K562 treated with DMSO at 1 percent for 48 hours (cell line): ENCODE measurements around the gene ZCRB1. TPM values are rescaled to one million over a fixed set of nuclear protein-coding genes. Genes with fewer than 3 reads are reported as not detected.

ENCODE experiments used
- total RNA-seq: library from RNA; unstranded; fragments of 300-600 nt; gene quantifications from 2 replicates; pipeline ENCODE4 v1.2.3, GENCODE V29; 2022; ENCODE audit warnings: low replicate concordance; ENCODE audit errors: extremely low read depth

ZCRB1 gene
- total RNA-seq: not detected in 2 replicates

DNA sequence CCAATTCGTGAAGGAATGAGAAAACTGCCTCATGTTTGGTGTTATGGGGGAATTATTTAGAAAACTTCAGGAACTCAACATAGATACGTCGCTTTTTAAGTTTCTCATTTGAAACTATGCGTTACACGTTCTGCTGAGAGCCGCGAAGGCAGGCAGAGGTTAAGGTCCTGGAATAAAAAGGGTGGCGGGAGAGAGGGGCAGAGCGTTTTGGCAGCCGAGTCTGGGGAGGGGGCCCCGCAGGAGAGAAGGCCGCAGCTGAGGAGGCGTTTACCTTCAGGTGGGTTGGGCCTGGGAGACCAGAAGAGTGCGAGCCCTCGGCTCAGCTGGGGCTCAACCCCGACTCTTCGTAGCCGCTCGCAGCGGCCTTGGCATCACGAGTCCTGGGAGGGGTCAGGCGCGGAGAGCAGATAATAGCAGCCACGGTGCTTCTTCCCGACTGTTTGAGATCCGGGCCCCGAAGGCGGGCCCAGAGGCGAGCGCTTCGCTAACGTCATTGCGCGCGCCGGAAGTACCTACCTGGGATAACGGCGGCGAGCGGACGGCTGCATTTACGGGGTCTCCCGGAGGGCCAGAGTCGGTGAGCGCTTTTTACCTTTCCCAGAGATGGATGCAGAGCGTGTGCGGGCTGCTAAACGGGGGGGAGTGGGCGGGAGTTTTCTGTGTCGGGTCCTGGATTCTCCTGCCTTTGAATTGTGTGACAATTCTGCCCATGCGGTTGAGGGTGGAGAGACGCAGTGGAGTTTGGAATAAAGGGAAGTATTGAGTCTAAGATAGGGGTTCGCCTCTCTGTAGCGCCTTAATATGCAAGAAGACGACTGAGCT, at the start of gene ZCRB1, which contains the start of gene PPHLN1:
Gene ZCRB1, minus strand, starts transcription at position 442 of the 822 bp plus-strand sequence. CDS start 1,992 bp downstream, outside the sequence.
Gene PPHLN1, plus strand, starts transcription at position 515 of the 822 bp plus-strand sequence. CDS start 9,736 bp downstream, outside the sequence.

Other genes starting within 250 kb of the ZCRB1 start
- gene GXYLT1, start 181.2 kb downstream of the ZCRB1 start, total RNA-seq: not detected in 2 replicates
- gene YAF2, start 87.8 kb downstream of the ZCRB1 start, total RNA-seq: not detected in 2 replicates
- gene PPHLN1, start 73 bp upstream of the ZCRB1 start, total RNA-seq: not detected in 2 replicates